Measurements from ENCODE around the gene NTN3. TPM values are rescaled to one million over a fixed set of nuclear protein-coding genes. Genes with fewer than 3 reads are reported as not detected.

Gene NTN3
- total RNA-seq, 2 donors from 2014 or later = 1.4 TPM; not detected in 1

DNA sequence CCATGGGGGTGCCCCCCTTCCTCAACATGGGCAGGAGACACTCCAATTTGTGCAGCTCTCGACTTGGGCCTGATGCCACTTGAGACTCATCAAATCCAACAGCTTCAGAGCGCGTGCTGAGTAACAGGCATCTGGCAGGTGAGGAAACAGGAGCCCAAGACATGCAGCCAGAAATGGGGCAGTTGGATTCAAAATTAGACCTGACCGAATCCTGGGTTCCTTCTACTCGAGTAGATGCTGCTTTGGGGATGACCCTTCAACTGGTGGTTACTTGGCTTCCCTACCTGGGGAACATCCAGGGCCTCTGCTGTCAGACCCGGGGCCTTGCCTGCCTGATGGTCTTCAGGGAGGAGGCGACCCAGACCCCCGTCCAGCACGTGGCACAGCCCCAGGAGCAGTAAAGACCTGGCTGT lies 488 bp upstream of the NTN3 start:
- Histone ChIP-seq H3K4me1 (replicated peaks) (peaks cover 12% of the 10 kb centered on the region), H3K36me3 (no peaks in the 10 kb centered on the region), H3K27ac (no peak overlapping the region), H3K27me3 (replicated peaks; ENCODE audit: insufficient read depth) (no peaks in the 10 kb centered on the region), H3K9me3 (no peaks in the 10 kb centered on the region), H3K4me3 (no peak overlapping the region)
- intact Hi-C loops (cut with DNase I) = no loop called here
- TF ChIP-seq POLR2A (IDR thresholded peaks at IDR 0.05) (no peak), POLR2AphosphoS5 (IDR thresholded peaks at IDR 0.05) (no peak)
- TF ChIP-seq, protein P1, sequence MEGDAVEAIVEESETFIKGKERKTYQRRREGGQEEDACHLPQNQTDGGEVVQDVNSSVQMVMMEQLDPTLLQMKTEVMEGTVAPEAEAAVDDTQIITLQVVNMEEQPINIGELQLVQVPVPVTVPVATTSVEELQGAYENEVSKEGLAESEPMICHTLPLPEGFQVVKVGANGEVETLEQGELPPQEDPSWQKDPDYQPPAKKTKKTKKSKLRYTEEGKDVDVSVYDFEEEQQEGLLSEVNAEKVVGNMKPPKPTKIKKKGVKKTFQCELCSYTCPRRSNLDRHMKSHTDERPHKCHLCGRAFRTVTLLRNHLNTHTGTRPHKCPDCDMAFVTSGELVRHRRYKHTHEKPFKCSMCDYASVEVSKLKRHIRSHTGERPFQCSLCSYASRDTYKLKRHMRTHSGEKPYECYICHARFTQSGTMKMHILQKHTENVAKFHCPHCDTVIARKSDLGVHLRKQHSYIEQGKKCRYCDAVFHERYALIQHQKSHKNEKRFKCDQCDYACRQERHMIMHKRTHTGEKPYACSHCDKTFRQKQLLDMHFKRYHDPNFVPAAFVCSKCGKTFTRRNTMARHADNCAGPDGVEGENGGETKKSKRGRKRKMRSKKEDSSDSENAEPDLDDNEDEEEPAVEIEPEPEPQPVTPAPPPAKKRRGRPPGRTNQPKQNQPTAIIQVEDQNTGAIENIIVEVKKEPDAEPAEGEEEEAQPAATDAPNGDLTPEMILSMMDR (IDR thresholded peaks at IDR 0.05) = no peak
- 24% methylated on average over 9 of the region's 9 CpGs for WGBS
- DNase-seq (ENCODE audit: low spot score) = no peak

DNA sequence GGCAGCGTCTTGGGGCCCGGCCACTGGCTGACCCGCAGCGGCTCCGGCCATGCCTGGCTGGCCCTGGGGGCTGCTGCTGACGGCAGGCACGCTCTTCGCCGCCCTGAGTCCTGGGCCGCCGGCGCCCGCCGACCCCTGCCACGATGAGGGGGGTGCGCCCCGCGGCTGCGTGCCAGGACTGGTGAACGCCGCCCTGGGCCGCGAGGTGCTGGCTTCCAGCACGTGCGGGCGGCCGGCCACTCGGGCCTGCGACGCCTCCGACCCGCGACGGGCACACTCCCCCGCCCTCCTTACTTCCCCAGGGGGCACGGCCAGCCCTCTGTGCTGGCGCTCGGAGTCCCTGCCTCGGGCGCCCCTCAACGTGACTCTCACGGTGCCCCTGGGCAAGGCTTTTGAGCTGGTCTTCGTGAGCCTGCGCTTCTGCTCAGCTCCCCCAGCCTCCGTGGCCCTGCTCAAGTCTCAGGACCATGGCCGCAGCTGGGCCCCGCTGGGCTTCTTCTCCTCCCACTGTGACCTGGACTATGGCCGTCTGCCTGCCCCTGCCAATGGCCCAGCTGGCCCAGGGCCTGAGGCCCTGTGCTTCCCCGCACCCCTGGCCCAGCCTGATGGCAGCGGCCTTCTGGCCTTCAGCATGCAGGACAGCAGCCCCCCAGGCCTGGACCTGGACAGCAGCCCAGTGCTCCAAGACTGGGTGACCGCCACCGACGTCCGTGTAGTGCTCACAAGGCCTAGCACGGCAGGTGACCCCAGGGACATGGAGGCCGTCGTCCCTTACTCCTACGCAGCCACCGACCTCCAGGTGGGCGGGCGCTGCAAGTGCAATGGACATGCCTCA lies 773 bp downstream of the NTN3 start:
- H3K4me1 ChIP-seq (replicated peaks) = peaks cover 12% of the 10 kb centered on the region
- intact Hi-C loops (cut with DNase I) = no loop called here
- no peaks in the 10 kb centered on the region for H3K36me3 ChIP-seq
- H3K27me3 ChIP-seq (replicated peaks; ENCODE audit: insufficient read depth) = no peaks in the 10 kb centered on the region
- no peak for DNase-seq (ENCODE audit: low spot score)
- no peaks in the 10 kb centered on the region for H3K9me3 ChIP-seq
- H3K27ac ChIP-seq = no peak overlapping the region
- no peak for TF ChIP-seq POLR2A (IDR thresholded peaks at IDR 0.05)
- TF ChIP-seq POLR2AphosphoS5 (IDR thresholded peaks at IDR 0.05) = no peak
- TF ChIP-seq, protein P1 (IDR thresholded peaks at IDR 0.05) = no peak
- 56% methylated on average over 44 of the region's 61 CpGs for WGBS
- peak overlapping the region in 1 of 2 donors; percentile 24 for H3K4me3 ChIP-seq

DNA sequence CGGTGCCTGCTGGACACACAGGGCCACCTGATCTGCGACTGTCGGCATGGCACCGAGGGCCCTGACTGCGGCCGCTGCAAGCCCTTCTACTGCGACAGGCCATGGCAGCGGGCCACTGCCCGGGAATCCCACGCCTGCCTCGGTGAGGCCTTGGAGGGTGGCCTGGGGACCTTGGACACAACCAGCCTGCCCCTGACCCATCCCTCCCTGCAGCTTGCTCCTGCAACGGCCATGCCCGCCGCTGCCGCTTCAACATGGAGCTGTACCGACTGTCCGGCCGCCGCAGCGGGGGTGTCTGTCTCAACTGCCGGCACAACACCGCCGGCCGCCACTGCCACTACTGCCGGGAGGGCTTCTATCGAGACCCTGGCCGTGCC lies 1.4 kb downstream of the NTN3 start:
- Histone ChIP-seq H3K27ac (no peak overlapping the region), H3K9me3 (no peaks in the 10 kb centered on the region), H3K36me3 (no peaks in the 10 kb centered on the region), H3K27me3 (replicated peaks; ENCODE audit: insufficient read depth) (no peaks in the 10 kb centered on the region), H3K4me3 (no peak overlapping the region), H3K4me1 (replicated peaks) (peaks cover 12% of the 10 kb centered on the region)
- TF ChIP-seq POLR2A (IDR thresholded peaks at IDR 0.05) (no peak), POLR2AphosphoS5 (IDR thresholded peaks at IDR 0.05) (no peak)
- TF ChIP-seq, protein P1 (IDR thresholded peaks at IDR 0.05) = no peak
- 96% methylated on average over 18 of the region's 27 CpGs for WGBS
- DNase-seq (ENCODE audit: low spot score) = no peak
- intact Hi-C loops (cut with DNase I) = no loop called here

DNA sequence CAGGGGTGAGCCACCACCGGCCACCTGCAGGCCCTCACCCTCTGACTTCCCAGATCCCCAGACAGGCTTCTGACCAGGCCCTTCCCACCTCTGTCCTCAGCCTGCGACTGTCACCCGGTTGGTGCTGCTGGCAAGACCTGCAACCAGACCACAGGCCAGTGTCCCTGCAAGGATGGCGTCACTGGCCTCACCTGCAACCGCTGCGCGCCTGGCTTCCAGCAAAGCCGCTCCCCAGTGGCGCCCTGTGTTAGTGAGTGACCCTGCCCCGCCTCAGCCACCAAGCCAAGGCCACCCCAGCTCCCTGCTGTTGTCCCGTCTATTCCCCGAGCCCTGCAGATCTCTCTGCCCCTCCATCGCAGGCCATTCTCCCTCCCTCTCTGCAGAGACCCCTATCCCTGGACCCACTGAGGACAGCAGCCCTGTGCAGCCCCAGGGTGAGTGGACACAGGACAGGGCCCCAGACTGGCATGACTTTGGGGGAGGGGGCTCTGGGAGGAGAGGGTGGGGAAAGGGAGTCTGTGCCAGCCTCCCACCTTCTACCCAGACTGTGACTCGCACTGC lies 1.9 kb downstream of the NTN3 start:
- 90% methylated on average over 14 of the region's 14 CpGs for WGBS
- intact Hi-C loops (cut with DNase I) = no loop called here
- Histone ChIP-seq H3K36me3 (no peaks in the 10 kb centered on the region), H3K9me3 (no peaks in the 10 kb centered on the region), H3K27me3 (replicated peaks; ENCODE audit: insufficient read depth) (no peaks in the 10 kb centered on the region), H3K27ac (no peak overlapping the region), H3K4me3 (no peak overlapping the region), H3K4me1 (replicated peaks) (peaks cover 12% of the 10 kb centered on the region)
- TF ChIP-seq, protein P1 (IDR thresholded peaks at IDR 0.05) = no peak
- TF ChIP-seq POLR2AphosphoS5 (IDR thresholded peaks at IDR 0.05) (no peak), POLR2A (IDR thresholded peaks at IDR 0.05) (no peak)
- DNase-seq (ENCODE audit: low spot score) = no peak
